Suppressor macrophage treated with lipopolysaccharide for 1 hour (primary cell): ENCODE data around the gene ESYT3.
"Not testable (repeated sequence)": the region's sequence is repeated elsewhere in the genome, so short reads cannot be mapped to it uniquely, and the experiment has no call there.

Source experiments
- DNase-seq, 3 donors: peaks; one replicate each; pipeline ENCODE4 v3.0.0-alpha.2; 2020 to 2022

The ESYT3 gene

GRCh38 chr3:138463724-138464490, 29.5 kb downstream of the ESYT3 start:
- DNase-seq, result no peak

GRCh38 chr3:138464491-138464860, 30.1 kb downstream of the ESYT3 start:
- DNase-seq, result no peak

- DNase-seq, result no peak
Measured at GRCh38 chr3:138465451-138465850, 31.0 kb downstream of the ESYT3 start.

- no peak for DNase-seq
Measured at GRCh38 chr3:138465925-138466324, 31.5 kb downstream of the ESYT3 start.

GRCh38 chr3:138467931-138468330, 33.5 kb downstream of the ESYT3 start:
- no peak for DNase-seq

- no peak for DNase-seq
Measured at GRCh38 chr3:138468451-138468850, 34.0 kb downstream of the ESYT3 start.

- DNase-seq, result no peak
Measured at GRCh38 chr3:138468886-138469285, 34.5 kb downstream of the ESYT3 start.

- DNase-seq, result no peak
Measured at GRCh38 chr3:138469874-138470273, 35.5 kb downstream of the ESYT3 start.

GRCh38 chr3:138470687-138471086, 36.3 kb downstream of the ESYT3 start:
- DNase-seq, result no peak

- no peak for DNase-seq
Measured at GRCh38 chr3:138471481-138471880, 37.1 kb downstream of the ESYT3 start.

GRCh38 chr3:138472141-138472825, 37.9 kb downstream of the ESYT3 start:
- DNase-seq, result no peak

GRCh38 chr3:138473391-138473790, 39.0 kb downstream of the ESYT3 start:
- no peak for DNase-seq

- DNase-seq, result no peak
Measured at GRCh38 chr3:138474163-138474562, 39.7 kb downstream of the ESYT3 start.

GRCh38 chr3:138476526-138476925, 42.1 kb downstream of the ESYT3 start:
- no peak for DNase-seq

GRCh38 chr3:138477120-138477519, 42.7 kb downstream of the ESYT3 start:
- no peak for DNase-seq

- no peak for DNase-seq
Measured at GRCh38 chr3:138477801-138478200, 43.4 kb downstream of the ESYT3 start.

- DNase-seq, result peak; percentile 61 to 68 (median 63)
Measured at GRCh38 chr3:138479438-138479863, 45.0 kb downstream of the ESYT3 start.

- DNase-seq, result not testable (repeated sequence)
Measured at GRCh38 chr3:138484672-138485071, 50.3 kb downstream of the ESYT3 start.

GRCh38 chr3:138486580-138486979, 52.2 kb downstream of the ESYT3 start:
- not testable (repeated sequence) for DNase-seq

GRCh38 chr3:138491971-138492370, 57.6 kb downstream of the ESYT3 start:
- DNase-seq, result no peak

- DNase-seq, result peak; percentile 25 to 40 (median 29)
Measured at GRCh38 chr3:138492980-138493675, 58.7 kb downstream of the ESYT3 start.

- DNase-seq, result peak; percentile 44 to 80 (median 79)
Measured at GRCh38 chr3:138493804-138494606, 59.6 kb downstream of the ESYT3 start.

GRCh38 chr3:138494607-138494929, 60.2 kb downstream of the ESYT3 start:
- no peak for DNase-seq
